Colonic mucosa (tissue), 4 donors: ENCODE results near the gene DPH7. TPM values are rescaled to one million over a fixed set of nuclear protein-coding genes. Genes with fewer than 3 reads are reported as not detected.

Experiments used
- DNase-seq: peaks from one replicate; pipeline ENCODE4 v3.0.0-alpha.2; 2020
- H3K27ac ChIP-seq: fragments of 200-600 bp; one replicate; pipeline ENCODE4 v1.8.0; 2021
- H3K27me3 ChIP-seq: fragments of 200-600 bp; one replicate; pipeline ENCODE4 v1.8.0; 2021
- H3K36me3 ChIP-seq: fragments of 200-600 bp; one replicate; pipeline ENCODE4 v1.8.0; 2021
- H3K4me1 ChIP-seq: fragments of 200-600 bp; one replicate; pipeline ENCODE4 v1.8.0; 2021; ENCODE audit warnings: mild to moderate bottlenecking
- H3K4me3 ChIP-seq: fragments of 200-600 bp; one replicate; pipeline ENCODE4 v1.8.0; 2021
- H3K9ac ChIP-seq, 2 donors: one replicate each; pipeline ENCODE4 v1.7.0; 2013; ENCODE audit warnings: control low read depth in 2 of 2, low read depth in 2 of 2, low read length in 2 of 2
- H3K9me3 ChIP-seq: fragments of 200-600 bp; one replicate; pipeline ENCODE4 v1.8.0; 2021
- CTCF ChIP-seq: fragments of 200-600 bp; IDR thresholded peaks from one replicate; pipeline ENCODE4 v1.8.0; 2022; ENCODE audit warnings: antibody characterized with exemption, mild to moderate bottlenecking
- intact Hi-C: fragments of 100-400 bp; cut with DNase I; formaldehyde crosslinking; loops from one replicate; pipeline ENCODE4 v1.14.1; 2022
- total RNA-seq, 2 donors: library from RNA; stranded (reverse); fragmentation: NEBNext Ultra II Directional in 1 of 2; extraction: Animal tissue kit (Norgen Biotek cat#: 25700) in 1 of 2; gene quantifications; one replicate each; pipeline ENCODE4 v1.2.1, GENCODE V29; 2021
- donor health status: healthy.
- donor health status: DM: no; HTN: no; CAD: no.
- donor health status: DM: no; HTN: no; CAD: no.

The DPH7 gene
- total RNA-seq, 2 donors from 2014 or later = 15.6 to 30.6 TPM

DNA sequence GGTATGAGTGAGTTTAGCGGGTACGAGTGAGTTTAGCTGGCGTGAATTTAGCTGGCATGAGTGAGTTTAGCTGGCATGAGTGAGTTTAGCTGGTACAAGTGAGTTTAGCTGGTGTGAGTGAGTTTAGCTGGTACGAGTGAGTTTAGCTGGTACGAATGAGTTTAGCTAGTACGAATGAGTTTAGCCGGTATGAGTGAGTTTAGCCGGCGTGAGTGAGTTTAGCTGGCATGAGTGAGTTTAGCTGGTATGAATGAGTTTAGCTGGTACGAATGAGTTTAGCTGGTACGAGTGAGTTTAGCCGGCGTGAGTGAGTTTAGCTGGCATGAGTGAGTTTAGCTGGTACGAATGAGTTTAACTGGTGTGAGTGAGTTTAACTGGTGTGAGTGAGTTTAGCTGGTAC, 69.5 kb downstream of the DPH7 start:
- H3K27me3 ChIP-seq = no peaks in the 10 kb centered on the region
- no peaks in the 10 kb centered on the region for H3K9me3 ChIP-seq
- no peak overlapping the region for H3K9ac ChIP-seq
- no peak overlapping the region for H3K27ac ChIP-seq
- no peak for TF ChIP-seq CTCF
- intact Hi-C loops = no loop called here
- H3K4me3 ChIP-seq = no peak overlapping the region
- no peak for DNase-seq
- H3K4me1 ChIP-seq = no peaks in the 10 kb centered on the region
- no peaks in the 10 kb centered on the region for H3K36me3 ChIP-seq

- no peak for TF ChIP-seq CTCF
- Histone ChIP-seq H3K27me3 (no peaks in the 10 kb centered on the region), H3K4me1 (no peaks in the 10 kb centered on the region), H3K9ac (no peak overlapping the region), H3K27ac (no peak overlapping the region), H3K36me3 (no peaks in the 10 kb centered on the region), H3K9me3 (no peaks in the 10 kb centered on the region), H3K4me3 (no peak overlapping the region)
- intact Hi-C loops = no loop called here
- DNase-seq = no peak
These were observed 72.0 kb downstream of the DPH7 start for GRCh38 chr9:137506702-137507171.

GRCh38 chr9:137506274-137506673, 72.5 kb downstream of the DPH7 start:
- no peak for DNase-seq
- H3K9me3 ChIP-seq = no peaks in the 10 kb centered on the region
- no peaks in the 10 kb centered on the region for H3K4me1 ChIP-seq
- TF ChIP-seq CTCF = no peak
- no peaks in the 10 kb centered on the region for H3K27me3 ChIP-seq
- no peaks in the 10 kb centered on the region for H3K36me3 ChIP-seq
- intact Hi-C loops = no loop called here
- H3K4me3 ChIP-seq = no peak overlapping the region
- H3K9ac ChIP-seq = no peak overlapping the region
- no peak overlapping the region for H3K27ac ChIP-seq

GRCh38 chr9:137505421-137506140, 73.1 kb downstream of the DPH7 start:
- Histone ChIP-seq H3K36me3 (no peaks in the 10 kb centered on the region), H3K9ac (no peak overlapping the region), H3K27ac (no peak overlapping the region), H3K4me3 (no peak overlapping the region), H3K9me3 (no peaks in the 10 kb centered on the region), H3K27me3 (no peaks in the 10 kb centered on the region), H3K4me1 (no peaks in the 10 kb centered on the region)
- intact Hi-C loops = no loop called here
- DNase-seq = no peak
- no peak for TF ChIP-seq CTCF

Other genes with a start within 250 kb of the DPH7 start
- 10 to 100 TPM; 34.9 to 36.4 TPM for gene EXD3, start 155.8 kb downstream of the DPH7 start, total RNA-seq
- 10 to 100 TPM; 27.5 to 29.3 TPM for gene NOXA1, start 155.5 kb downstream of the DPH7 start, total RNA-seq
- 10 to 100 TPM; 48.3 to 72.0 TPM for gene ENTPD8, start 137.6 kb downstream of the DPH7 start, total RNA-seq
- gene NSMF, start 119.6 kb downstream of the DPH7 start, total RNA-seq = 10 to 100 TPM; 33.7 to 47.8 TPM
- 1 to 10 TPM; 6.1 to 7.1 TPM for gene PNPLA7, start 28.5 kb downstream of the DPH7 start, total RNA-seq
- gene MRPL41, start 27.0 kb downstream of the DPH7 start, total RNA-seq = 100 to 1,000 TPM in 1 of 2 donors, 10 to 100 TPM in 1; 94.4 to 146 TPM
- 10 to 100 TPM; 14.4 to 36.0 TPM for gene ZMYND19, start 11.6 kb upstream of the DPH7 start, total RNA-seq
- 10 to 100 TPM; 69.1 to 97.2 TPM for gene ARRDC1, start 26.8 kb upstream of the DPH7 start, total RNA-seq
- gene EHMT1, start 40.1 kb upstream of the DPH7 start, total RNA-seq = 10 to 100 TPM; 56.2 to 97.9 TPM